GOT3 (cell line): ENCODE measurements around the gene STUM.
A peak's percentile ranks its signal among the peaks of the same experiment; 100 is the strongest.

Source experiments
- DNase-seq: peaks from one replicate; lab custom pipeline; 2025; ENCODE audit warnings: mixed read lengths; lab: John Stamatoyannopoulos, UW

Gene STUM

DNA sequence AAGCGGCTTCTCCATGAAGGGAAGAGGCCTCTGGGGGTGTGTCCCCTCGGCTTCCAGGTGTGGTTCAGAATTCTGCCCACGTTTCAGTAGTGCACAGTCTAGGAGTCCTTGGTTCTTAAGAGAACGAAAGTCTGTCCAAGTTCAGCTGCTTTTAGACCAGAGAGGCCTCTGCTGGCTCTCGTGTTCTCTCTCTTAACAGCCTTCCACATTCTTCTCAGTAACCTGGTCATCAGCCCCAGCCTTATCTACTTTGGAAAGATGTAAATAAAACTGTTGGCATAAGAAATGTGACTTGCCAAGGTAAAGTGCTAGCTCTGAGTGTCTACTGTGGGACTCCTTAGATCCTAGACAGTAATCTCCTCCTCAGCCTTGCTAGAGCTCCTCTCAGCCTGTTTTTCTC lies 15.3 kb upstream of the STUM start:
- DNase-seq, result no peak

DNA sequence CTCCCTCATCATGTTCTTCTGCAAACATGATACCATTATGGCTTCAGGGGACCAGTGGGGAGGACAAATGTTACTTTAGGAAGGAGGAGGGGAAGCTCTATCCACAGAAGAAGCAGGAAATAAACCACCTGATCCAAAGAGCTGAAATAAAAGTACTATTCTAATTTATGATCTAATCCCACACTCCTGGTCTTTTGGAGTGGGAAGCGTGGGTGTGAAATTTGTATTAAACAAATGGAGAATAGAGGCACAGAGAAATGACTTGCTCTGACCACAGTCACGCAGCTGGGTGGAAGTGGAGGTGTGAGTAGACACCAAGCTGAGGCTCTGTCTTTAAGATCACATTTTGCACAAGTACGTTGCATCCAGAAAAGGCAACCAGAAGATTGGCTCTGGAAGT lies 14.5 kb upstream of the STUM start:
- no peak for DNase-seq

DNA sequence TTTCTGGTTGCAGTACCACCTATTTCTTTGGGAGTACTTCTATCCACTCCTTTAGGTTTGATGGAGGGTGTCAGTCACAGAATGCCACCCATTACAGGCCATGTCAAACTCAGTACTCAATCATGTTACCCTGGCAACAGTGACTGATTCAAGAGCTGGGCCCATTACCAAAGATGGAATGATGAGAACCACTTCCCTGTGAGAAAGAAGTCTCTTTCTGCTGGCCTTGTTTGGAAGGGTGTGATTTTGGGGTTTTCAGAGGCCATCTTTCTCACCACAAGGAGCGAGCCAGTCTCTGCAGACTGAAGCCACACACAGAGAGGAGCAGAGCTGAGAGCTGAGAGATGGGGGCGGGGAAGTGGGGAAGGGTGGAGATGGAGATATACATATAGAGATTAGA lies 13.9 kb upstream of the STUM start:
- no peak for DNase-seq

DNA sequence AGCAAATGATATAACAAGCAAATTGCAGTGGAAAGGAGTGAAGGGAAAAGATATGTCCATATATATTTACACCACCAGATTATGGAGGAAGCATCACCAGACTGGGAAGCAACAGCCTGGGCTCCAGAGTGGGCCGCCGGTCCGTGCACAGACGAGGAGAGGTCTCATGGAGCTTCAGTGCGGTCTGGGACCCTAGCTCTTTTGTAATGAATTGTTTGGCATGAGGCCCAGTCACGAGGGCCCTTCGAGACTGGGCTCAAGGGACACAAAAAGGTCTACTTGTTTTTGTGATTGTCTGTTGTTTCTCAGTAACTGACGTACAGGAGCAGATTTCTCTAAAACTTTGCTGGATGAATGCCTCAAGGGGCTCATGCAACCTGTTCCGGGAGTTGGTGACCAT lies 12.9 kb upstream of the STUM start:
- no peak for DNase-seq

DNA sequence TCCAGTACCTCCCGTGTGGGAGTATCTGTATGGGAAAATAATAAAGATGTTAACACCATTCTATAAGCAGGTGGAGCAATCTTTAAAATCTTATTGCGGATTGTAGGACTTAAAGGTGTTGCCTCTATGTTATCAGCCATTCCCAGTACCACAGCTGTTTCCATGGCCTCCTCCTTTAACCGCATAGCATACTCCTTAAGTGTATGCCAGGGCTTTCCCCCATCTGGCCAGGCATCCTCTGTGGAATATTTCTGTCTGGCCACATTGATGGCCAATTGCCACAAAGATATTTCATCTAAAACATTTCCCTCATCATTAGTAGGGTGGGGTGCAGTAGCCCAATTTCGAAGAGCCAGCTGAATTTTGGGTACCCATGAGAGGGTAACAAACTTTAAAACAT lies 7.3 kb upstream of the STUM start:
- DNase-seq, result no peak

DNA sequence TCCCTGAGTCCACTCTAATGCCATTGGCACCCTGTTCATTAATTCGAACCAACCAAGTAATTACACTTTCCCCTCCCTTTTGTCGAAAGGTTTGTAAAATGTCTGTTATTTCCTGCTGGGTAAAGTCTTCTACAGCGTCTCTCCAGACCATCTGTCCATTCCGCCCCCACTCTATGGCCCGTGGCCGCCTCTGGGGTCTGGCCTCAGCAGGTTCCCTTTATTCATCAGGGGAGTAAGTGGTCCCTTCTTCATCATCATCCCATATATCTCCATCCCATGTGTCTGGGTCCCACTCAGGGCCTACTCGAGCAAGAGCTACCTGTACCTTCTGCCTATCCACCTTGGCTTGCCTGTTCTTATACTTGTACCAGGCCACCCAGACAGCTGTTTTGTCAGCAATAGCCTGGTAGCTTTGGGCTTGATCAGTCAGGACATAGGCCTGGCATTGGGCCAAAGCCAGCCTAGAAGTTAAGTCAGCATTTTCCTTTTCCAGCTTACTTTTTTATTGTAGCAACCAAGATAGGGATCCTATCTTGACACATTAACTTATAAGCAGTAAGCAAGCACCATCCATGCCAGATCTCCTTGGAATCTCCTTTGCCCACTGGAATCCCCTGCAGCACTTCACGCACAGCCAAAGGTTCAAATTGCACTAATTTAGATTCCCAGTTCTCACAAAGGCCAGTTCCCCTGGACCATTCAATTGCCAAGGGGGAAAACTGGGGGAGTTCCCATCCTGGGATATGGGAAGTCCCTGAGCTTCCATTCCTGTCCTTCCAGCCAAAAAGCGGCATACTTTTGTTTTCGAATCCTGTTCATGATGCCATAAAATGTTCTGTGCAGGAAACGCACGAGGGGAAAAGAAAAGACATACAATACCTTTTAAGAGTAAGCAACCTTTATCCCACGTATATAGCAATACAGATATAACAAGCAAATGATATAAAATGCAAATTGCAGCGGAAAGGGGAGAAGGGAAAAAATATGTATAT lies 6.6 kb upstream of the STUM start:
- DNase-seq, result no peak

DNA sequence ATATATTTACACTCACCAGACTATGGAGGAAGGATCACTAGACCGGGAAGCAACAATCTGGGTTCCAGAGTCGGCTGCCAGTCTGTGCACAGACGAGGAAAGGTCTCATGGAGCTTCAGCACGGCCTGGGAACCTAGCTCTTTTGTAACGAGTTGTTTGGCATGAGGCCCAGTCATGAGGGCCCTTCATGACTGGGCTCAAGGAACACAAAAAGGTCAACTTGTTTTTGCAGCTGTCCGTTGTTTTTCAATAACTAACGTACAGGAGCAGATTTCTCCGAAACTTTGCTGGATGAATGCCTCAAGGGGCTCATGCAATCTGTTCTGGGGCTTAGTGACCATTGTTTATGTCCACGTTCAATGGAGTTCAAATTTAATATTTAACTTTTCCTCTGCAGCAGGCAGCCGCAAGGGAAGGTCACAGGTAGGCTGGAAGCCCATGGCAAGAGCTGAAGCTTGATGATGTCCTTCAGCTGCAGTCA lies 5.9 kb upstream of the STUM start:
- no peak for DNase-seq

DNA sequence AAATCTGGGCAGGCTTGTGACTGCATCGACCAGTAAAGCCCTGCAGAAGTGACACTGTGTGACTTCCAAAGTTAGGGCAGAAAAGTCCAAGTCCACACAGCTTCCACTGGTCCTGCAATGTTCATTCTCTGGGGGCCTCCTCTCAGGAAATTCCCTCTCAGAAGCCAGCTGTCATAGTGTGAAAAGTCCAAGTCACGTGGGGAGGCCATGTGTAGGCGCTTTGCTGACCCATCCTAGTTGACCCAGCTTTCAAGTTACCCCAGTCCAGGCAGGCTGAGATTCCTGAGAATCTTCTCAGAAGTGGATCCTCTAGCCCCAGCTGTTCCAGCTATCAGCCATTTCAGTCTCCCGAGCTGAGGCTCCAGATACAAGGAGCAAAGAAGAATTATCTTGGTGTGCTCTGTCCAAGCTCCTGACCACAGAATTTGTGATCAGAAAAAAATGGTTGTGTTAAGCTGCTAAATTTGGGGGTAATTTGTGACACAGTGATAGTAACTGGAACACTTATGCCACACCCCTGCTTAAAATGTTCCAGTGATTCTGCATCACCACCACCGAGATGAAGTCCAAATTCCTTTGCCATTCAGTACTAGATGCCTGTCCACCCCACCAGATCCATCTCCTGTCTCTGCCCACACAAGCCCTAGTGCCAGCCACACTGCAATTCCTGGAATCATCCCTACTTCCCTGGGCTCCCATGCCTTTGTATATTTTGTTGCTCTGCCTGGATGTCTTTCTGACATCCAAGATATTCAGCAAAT lies 2.5 kb upstream of the STUM start:
- DNase-seq, result no peak

DNA sequence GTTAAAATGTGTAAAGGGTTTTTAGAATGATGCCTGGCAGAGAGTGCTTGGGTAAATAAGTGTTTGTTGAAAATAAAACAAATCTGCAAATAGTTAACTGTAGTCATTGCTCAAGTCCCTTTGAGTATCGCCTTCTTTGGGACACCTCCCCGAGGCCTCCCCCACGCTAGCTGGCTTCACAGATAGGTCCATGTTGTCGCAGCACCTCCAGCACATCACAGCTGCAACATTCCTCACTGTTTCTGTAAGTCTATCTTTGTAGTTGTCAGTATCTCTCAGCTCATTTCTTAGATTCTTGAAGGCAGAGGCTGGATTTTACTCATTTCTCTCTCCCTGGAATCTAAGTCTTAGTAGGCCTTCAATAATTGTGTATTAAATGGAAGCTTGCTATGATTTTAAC lies 1.6 kb upstream of the STUM start:
- no peak for DNase-seq

DNA sequence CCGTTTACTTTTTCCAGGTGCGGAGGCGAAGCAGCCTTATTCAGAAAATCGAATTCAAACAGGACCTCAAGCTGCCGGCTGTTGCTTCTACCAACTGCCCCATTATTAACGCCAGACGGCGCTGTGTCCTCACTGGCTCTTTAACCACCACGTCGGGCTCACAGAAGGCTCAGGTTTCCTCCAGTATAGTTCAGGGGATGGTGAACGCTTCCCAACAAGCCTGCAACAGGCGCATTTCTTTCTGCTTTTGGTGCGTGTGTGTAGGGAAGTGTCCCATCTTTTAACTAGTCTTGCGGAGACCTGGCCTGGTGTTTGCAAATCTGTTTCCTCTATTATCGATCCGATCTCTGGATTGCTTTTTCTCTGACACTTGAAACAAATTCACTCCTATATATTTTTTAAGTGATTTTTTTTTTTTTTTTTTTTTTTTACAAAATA lies 791 bp upstream of the STUM start:
- DNase-seq, result peak; percentile 29

DNA sequence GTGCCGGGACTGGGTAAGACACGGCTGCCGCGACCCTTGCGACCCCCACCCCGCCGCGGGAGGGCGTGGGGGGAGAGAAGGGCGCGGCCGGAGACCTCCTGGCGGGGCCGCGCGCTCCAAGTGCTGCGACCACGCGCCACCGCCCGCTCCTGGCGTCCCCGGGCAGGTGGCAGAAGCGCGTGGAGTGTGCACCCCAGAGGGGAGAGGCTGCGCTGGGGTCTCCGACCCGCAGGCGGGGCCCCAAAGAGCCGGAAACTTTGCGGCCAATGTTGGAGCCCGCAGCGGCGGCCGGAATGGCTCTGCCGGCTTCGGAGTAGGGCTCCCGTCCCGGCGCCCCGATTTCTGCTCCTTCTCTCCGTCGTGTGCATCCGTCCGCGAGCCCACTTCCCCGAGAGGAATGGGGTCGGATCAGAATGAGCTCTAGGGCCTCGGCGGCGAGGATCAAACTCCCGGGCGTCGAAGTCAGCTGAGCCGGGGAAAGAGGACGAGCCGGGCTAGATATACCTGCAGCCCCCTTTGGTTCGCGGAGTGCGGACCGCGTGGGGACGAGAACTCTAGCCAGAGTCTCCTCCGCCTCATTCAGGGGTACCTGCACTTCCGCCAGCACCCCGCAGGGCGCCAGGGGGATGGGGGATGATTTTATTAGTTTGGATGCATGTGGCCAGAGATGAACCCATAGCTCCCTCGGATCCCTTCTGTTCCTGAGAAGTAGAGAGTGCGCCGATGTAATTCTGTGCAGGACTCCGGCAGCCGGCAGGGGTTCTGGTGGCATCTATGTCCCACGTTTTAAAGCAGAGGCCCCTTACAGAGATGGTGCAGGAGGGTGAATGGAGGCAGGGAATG lies 751 bp downstream of the STUM start:
- DNase-seq, result no peak

DNA sequence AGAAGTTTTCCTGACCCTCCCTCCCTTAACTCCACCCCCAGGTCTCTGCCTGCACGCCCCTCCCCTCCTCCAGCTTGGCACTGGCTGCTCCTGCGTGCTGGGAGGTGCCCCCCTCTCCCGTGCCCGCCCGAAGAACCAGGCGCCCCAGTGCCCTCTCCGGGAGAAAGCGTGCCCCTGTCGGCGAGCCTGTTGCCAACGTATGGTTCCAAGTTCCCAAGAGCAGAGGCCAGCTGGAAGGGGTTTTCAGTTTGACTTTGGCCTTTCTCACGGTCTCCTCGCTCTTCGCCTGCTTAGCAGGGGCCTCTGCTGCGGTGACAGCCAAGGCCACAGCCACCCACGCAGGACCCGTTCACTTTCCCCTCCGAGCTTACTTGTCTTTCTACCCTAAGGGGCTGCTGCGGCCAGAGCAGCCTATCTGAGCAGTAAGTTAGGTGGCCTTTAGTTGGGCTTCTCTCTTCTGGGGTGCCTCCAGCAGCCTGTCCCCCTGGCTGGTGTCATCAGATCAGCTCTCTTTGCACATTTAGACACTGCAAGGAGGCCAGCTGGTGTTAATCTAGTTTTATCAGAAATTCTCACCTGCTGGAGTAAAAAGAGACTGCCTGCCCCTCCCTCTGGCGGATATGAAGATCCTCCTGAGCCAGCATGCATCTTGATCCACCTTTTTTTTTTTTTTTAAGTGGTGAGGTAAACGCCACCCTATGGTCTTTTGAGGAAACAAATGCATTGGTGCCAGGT lies 1.5 kb downstream of the STUM start:
- no peak for DNase-seq

DNA sequence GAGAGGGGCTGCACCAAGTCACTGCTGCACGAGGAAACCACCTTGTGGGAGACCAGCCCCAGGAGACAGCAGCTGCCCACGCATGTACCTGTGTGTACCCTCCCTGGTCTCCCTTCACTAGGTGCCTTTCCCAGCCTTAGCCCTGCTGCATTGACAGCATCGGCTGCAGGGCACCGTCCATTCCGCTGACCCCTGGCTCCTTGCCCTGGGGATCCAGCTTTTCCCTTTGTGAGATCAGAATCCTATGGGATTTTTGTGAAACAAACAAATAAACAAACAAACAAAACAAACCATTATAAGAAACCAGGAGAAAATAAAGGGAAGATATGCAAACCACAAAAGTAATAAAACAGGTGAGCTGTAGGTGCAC lies 2.1 kb downstream of the STUM start:
- no peak for DNase-seq

DNA sequence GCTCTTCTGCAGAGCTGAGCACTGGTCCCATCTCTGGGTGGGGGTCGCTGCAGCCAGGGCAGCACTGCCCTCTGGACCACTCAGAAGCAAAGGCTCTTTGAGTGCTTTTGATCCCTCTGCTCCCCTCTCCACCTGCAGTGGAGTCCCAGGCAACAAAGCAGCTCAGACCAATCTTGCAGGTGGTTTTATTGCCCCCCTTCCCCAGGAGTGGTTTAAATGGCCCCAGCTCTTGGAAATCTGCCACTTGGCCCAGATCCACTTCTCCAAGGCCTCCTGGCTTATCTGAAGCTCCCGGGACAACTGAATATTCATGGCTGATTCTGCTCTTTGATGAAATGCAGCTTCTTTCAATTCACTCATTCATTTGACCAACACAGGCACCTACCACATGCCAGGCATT lies 2.7 kb downstream of the STUM start:
- no peak for DNase-seq

DNA sequence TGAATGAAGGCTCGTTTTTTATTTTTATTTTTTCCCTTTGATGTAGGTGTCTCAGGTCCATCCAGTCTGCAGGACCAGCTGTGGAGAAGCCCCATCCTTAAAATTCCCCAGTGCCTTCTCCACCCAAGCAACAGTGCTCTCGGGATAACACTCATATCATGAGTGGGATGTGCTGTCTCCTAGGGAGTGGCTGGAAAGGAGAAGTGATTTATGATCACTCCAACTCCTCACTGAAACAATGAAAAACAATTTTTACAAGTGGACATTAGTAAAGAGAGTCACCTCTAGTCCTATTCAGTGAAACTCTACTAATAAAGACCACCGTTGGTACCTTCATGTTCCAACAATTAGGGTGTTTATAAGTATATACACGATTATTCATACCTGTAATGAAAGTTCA lies 3.5 kb downstream of the STUM start:
- DNase-seq, result no peak

DNA sequence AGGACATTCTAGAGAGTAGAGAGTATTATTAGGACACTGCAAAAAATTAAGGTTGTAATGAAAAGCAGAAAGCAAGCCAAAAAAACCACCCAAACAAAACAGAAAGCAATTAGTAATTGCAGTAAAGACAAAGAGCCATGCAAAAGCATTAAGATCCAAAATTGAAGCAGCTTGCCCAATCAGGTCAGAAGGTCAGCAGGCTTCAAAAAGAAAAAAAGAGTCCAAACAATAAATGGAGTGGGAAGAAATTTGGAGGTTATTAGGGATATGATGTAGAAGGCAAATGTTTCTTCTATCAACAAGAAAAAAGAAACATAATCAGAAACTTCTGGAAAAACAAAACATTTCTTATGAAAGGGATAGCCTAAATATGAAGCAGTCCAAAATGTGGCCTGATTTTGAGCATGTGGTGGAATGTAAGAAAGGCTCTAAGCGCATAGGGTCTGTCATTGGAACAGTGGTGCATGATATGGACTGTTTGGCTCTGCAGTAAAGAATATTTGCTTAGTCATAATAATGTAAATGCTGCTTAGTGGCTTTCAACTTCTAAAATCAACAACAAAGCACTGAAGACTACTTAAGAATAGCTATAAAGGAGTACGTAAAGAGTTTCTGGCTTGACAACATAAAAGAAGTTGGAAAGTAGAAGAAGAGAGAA lies 4.8 kb downstream of the STUM start:
- DNase-seq, result no peak

DNA sequence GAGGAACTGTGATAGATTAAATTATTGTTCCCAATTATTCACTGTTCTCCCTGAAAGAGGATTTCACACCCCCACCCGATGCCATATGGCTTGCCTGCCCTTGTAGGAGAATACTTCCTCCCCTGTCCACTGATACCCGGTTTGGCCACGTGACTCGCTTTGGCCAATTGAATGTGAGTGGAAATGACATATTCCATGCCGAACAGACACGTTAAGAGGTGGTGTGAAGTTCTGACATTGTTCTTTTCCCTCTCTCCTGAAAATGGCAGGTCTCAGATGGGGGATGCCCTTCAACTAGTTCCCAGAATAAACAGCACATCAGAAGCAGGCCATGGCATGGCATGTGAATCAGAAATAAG lies 5.3 kb downstream of the STUM start:
- no peak for DNase-seq

DNA sequence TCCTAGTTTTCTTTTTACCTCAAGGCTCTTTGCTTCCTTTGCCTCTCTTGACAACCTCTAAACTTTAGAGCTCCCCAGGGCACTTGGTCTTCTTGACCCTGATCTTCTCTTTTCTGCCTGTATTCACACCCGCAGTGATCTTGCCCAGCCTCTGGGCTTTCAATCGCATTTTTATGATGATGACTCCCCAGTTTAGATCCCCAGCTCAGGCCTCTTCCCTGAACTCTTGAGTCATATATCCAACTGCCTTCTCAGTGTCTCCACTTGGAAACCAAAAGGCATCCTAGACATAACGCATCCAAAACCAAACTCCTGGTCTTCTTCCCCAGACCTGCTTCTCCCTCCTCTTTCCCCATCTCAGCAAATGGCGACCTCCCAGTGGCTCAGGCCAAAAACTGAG lies 6.5 kb downstream of the STUM start:
- no peak for DNase-seq

DNA sequence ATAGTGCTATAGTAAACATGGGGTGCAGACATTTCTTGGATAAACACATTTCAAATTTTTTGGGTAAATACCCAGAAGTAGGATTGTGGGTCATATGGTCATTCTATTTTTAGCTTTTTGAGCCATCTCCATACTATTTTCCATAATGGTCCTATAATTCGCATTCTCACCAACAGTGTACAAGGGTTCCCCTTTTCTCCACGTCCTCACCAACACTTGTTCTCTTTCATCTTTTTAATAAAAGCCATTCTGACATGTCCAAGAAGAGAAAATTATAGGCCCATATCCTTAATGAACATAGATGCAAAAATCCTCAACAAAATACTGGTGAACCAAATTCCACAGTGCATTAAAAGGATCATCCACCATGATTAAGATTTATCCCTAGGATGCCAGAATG lies 8.9 kb downstream of the STUM start:
- no peak for DNase-seq

DNA sequence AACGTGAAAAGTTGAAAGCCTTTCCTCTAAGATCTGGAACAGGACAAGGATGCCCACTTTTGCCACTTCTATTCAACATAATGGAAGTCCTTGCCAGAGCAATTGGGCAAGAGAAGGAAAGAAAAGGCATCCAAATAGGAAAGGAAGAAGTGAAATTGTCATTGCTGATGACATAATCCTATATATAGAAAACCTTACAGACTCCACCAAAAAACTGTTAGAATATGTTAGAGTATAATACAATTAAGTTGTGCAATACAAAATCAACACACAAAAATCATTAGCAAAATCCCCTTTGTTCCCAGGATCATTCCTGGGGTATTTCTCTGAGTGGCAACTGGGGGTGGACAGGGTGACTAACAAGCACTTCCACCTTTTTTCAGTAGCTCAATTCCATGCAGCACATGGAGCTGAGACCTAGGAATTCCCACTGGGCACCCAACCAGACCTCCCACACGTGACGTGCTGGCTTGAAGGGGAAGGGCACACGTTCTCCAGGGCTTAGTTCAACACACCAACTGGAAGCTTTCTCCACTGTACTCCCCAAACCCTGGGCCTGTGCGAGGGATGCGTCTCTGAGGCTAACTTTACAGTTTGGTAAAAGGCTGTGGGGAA lies 9.6 kb downstream of the STUM start:
- no peak for DNase-seq

DNA sequence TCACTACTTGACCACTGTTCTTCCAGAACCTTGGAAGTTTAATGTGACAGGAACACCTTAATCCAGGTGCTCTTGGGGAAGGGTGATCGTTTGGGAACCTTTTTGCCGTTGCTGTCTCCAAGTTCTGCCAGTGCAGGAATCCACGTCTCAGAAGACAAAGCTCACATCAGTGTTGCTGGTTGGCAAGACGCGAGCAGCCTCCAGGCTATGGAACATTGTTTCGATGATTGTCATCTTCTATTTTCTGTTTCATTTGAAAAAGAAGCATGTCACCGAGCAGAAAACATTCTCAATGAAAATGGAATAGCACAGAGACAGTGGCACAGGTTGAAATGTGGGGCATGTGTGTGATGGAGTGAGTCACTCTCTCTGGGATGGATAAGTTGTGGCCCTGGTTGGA lies 11.7 kb downstream of the STUM start:
- no peak for DNase-seq
